Stimulated activated CD8-positive, alpha-beta memory T cell treated with anti-CD3 and anti-CD28 coated beads, Interleukin-4, amount 100 ng/mL, for 4 hours (primary cell): ENCODE measurements around the gene SLC43A3.
"Not testable (repeated sequence)": the region's sequence is repeated elsewhere in the genome, so short reads cannot be mapped to it uniquely, and the experiment has no call there.

ENCODE experiments used
- DNase-seq, 2 donors: peaks; one replicate each; pipeline ENCODE4 v3.0.0-alpha.2; 2020; ENCODE audit warnings: low read depth in 2 of 2, low spot score in 1 of 2

Gene SLC43A3

DNA sequence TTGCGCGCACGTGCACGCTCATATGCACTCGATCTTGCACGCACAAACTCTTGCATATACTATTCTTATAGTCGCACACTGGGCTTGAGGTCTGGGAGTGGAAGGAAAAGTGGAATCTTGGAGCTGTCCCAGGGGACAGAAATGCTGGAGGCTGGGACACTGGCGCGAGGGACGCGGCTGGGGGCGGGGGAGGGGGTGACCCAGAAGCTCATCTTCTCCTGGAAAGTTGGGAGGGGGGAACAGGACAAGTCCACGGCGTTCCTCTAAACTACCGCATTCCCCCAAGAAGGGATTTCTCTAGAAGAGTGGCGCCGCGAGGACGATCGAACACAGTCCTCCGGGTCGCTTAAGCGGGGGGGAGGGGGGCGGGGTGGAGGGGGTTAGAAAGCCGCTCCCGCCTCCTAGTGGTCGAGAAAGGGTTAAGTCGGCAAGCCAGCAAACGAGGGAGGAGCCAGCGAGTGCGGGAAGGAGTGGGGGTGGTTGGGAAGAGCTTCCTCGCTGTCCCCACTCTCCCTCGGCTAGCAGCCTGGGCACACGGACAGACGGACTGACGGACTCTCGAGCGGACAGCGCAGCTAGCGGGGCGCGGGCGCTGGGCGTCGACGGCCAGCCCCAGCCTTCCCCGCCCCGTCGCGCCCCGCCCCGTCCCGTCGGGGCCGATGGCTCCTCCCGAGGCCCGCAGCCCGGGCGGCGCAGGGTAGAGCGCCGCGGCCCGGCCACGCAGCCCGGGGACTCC is 33.3 kb upstream of the SLC43A3 start, which contains the start of gene RTN4RL2:
Gene RTN4RL2 (plus strand): TSS at position 507 of the 736 bp plus-strand sequence. CDS start 338 bp downstream, outside the sequence.
- DNase-seq = no peak

DNA sequence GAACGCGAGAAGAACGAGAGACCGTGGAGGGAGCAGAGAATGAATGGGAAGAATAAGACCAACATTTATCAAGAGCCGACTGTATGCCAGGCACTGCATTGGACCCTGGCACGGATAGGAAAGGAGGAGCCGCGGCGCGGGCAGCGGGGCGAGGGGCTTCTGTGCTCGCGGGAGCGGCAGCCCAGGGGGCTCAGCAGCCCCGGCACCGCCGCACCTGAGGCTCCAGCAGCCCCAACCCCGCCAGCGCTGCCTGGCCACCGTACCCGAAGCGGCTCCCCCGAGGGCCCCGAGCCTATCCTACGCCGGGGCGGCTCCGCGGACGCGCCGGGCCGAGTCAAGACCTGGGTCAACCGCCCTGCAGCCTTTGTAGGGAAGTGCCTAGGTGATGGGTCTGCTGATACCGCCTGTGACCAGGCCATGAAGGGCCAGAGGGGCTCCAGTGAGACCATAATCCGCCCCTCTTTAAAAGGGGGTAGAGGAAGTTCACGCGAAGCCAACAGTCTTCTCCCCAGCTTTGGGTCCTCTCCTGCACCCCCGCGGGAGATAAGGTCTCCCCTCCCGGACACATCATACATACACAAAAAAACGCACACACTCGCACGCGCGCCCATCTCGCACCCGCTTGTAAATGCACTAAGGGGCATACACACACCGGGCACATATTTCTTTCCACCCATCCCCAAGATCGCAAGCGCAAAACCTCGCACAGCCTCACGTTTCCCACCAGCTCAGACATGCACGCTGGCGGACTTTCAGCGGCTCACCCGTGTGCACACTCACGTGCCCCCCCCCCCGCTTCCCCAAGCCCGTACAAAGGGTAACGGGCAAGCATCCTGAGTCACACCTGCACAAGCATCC is 32.5 kb upstream of the SLC43A3 start:
- no peak for DNase-seq

DNA sequence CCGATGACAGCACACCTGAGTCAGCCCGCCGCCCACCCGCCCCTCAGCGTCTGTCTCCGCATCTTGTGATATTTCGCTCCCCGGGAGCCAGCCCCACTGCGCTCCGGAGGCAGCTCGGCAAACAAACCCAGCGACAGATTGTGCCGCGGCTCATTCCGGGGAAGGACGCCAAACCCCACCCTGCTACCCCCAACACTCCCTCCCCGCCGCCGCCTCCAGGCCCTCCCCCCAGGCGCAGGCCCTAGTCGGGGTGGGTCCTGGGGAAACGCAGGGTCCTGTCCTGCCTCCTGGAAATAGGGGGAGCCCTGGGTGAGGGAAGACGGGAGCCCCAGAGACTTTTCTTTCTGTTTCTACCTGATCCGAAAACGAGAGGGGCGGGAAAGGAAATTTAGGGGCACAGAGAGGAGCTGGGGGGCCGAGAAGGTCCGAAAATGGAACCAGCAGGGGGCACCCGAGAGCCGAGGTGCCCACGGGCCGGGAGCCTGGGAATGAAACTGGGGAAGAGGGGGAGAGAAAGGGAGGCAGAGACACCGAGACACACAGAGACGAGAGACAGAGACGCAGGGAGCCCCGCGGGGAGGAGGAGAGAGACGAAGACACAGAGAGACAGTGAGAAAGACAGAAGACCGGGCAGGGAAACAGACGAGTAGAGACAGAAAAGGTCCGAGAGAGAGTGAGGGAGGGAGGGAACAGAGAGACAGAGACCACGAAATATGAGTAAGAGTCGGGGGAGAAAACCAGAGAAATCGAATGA is 31.7 kb upstream of the SLC43A3 start:
- DNase-seq = peak; percentile 54 to 60

DNA sequence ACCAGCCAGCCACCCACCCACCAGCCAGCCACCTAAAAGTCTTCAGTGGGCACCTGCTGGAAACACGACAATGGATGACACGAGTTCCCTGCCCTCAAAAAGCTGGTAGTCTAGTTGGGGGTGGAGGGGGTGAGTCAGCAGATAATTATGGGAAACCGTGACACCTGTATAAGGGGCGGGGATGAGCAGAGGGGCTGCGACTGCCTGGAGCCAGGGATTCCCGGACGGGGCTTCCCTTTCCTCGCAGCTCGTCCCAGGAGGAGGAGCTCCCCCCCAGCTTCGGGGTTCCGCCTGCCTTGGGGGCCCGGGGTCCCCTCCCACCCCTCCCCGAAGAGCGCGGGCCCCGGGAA is 31.1 kb upstream of the SLC43A3 start:
- DNase-seq = peak in 1 of 2 donors; percentile 32

DNA sequence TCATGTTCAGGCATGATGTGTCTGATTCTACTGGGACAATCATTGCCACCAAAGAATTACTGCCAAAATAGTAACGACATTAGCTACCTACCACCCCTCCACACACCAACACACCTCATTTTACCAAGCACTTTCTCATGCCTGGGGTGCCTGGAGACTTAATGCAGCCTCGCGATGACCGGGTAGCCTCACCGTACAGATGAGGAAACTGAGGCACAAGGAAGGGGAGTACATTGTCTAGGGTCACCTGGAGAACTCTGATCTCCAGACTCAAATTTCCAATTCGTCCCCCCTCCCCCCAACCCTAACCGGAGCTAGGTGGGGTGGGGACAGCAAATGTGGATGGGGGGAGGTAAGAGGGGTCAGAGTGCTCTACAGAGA is 30.7 kb upstream of the SLC43A3 start:
- no peak for DNase-seq

DNA sequence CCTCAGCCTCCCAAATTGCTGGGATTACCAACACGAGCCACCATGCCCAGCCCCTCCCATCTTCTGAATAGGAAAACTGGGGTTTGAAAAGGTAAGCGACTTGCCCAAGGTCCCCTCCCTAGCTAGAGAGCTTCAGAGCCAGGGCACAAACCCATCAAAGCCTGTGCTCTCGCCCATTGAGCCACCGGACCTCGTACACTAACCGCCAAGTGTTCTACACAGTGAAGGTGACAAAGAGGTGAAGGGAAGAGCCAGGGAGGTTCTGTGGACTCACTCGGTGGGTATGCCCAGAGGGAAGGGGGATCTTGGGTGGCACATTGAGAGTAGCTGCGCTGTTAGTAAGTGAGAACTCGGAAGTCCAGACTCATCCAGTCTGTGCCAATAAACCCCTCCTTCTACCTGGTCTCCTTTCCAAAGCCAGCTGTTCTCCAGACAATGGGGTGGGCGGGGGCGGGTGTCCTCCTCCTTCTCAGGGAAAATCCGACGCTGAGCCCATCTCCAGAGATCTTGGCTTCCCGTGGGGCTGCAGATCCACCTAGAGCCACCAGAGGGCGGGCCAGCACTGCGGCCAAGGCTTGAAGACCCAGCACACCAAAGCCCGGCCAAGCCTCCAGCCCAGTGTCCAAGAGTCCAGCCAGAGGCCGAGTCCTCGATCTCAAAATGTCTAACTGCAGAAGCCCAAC is 30.2 kb upstream of the SLC43A3 start:
- peak; percentile 44 to 46 for DNase-seq

DNA sequence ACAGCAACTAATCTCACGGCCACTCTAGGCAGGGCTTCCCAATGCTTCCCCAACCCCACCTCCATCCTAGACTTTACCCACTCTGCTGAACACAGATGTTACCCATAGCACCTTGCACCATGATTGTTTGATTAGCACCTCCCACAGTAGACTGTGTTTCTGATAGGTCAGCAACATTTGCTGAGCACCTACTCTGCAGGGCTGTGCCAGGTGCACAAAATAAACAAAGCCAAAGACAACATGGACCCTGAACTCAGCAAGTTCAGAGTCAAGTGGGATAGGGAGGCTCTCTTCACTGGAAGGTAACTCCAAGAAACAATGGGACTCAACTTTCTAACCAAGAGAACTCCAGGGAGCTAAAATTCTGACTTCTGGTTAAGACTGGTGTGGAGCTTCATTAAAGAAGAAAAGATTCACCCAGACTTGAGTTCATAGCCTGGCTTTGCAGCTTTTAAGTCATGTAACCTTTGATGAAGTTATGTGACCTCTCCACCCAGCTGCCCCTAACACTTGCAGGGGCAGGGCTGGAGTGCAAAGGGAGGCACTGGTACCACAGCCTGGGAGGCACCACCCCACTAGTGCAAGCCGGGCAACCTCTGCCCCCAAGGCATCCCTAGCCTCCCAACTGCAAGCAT is 26.7 kb upstream of the SLC43A3 start:
- DNase-seq = no peak

DNA sequence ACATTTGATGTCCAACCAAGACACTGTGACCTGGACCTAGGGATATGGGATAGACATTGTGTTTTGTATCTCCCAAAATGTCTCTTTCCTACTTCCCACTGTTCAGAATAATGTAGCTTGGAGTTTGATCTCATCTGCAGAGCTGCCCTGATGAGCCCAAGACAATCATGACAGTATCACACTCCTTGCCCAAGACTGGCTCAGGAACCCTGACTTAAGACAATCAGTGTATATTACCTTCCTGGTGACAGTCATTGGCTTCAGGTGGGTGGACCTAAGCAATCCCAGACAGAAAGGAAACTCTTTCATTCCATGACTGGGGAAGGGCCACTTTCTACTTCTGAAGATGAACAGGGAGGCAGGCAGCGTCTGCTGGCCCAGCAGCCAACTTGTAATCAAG is 19.1 kb upstream of the SLC43A3 start:
- no peak for DNase-seq

DNA sequence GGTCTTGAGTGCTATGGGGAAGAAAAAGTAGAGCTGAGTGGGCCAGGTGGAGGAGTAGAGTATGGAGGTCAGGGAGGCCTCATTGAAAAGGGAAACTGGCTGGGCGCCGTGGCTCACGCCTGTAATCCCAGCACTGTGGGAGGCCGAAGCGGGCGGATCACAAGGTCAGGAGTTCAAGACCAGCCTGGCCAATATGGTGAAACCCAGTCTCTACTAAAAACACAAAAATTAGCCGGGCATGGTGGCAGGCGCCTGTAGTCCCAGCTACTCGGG is 18.1 kb upstream of the SLC43A3 start:
- DNase-seq = not testable (repeated sequence)

DNA sequence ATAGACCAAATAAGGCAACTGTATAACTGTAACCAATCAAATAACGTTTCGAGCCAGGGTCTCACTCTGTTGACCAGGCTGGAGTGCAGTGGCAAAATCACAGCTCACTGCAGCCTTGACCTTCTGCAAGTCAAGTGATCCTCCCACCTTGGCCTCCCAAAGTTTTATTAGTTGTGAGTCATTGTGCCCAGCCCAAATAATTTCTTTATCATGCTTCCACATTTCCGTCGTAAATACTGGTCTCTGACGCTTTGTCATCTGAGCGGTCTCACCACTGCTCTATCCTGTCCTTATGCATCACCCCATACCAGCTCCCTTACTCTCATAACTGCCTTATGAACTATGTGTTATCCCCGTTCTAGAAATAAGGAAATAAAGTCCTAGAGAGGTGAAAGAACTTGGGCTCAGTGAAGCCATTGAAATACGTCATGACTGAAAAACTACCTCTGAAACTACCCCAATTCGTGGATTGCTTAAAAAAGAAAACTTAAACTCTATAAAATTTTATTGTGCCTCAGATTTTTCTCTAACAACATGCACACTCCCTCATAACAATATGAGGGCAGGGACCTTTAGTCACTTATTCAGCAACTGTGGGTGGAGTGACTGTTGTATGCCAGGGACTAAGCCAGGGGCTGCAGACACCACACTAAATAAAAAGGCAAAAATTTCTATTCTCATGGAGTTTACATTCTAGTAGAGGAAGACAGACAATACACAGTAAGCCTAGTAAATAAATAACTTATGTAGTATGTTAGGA is 17.6 kb upstream of the SLC43A3 start:
- no peak for DNase-seq

DNA sequence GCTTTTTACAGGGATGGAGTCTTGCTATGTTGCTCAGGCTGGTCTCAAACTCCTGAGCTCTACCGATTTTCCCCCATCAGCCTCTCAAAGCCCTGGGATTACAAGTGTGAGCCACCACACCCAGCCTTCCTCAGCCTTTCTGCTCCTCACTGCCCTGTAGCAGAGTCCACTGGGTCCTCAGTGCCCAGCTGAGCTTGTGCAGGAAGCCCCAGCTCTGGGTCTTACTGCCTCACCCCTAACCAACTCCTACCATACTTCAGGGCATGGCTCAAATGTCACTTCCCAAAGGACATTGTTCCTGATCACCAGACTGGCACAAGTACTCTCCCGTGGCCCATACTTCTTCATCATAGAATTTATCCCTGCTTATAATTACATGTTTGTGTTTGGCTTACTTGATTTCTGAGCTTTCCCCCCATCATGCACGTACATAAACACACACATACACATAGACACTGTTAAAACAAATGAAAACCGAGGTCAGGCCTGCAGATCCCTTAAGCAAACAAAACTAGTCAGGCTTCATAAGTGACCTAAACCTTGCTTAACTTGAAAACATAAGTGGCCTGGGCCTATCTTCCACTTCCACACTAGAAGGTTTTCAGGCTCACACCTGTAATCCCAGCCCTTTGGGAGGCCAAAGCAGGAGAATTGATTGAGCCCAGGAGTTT is 14.0 kb upstream of the SLC43A3 start:
- no peak for DNase-seq

DNA sequence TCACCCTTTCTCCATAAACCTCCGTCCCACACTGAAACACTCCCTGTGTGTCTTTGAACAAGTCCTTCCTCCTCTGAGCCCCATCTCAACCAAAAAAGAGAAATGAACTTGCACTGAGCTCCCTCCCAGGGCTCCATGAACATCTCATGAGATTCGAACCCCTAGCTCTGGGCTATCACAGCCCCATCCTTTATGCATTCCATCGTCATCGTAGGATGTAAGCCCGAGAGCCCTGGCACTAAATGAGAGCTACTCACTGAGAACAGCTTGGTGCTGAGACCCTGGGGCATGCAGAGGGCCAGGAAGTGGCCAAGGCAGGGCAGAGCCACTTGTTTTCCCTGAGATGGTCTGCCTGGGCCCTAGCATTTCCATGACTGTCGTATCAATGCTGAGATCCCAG is 12.9 kb upstream of the SLC43A3 start:
- no peak for DNase-seq

DNA sequence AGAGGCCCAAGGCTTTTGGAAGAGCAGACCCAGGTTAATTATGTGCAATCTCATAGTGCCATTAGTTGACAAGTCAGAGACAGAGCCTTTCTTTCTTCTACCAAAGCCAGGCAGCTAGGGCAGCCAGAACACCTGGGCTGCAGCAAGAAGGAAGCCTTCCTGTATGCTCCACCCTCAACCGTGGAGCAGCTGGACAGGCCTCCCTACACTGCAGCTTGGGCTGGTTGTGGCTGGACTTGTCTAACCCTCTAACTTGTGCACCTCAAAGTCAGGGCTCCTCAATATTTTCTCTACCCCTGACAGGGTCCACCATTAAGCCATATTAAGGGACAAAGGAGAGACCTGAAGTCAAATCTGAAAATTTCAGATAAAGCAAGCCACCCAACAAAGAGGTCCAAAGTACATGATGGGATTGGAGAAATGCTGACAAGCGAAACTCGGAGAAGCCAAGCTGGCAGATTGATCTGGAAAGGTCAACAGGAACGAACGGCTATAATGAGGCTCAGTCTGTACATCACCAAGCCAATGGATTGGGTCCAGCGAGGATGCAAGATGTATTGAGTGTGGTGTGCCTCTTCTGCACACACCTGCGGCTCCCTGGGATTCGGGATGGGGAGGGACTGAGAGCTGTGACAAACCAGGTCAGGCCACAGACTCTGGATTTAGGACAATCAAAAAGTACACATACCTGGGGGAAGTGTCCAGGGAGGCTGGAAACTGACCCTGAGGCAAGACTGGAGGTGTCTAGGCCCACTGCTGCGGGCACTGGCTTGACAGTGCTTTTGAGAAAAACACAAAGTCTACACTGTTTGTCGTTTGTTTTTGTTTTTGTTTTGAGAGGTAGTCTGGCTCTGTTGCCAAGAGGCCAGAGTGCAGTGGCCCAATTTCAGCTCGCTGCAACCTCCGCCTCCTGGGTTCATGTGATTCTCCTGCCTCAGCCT is 11.7 kb upstream of the SLC43A3 start:
- DNase-seq = no peak

DNA sequence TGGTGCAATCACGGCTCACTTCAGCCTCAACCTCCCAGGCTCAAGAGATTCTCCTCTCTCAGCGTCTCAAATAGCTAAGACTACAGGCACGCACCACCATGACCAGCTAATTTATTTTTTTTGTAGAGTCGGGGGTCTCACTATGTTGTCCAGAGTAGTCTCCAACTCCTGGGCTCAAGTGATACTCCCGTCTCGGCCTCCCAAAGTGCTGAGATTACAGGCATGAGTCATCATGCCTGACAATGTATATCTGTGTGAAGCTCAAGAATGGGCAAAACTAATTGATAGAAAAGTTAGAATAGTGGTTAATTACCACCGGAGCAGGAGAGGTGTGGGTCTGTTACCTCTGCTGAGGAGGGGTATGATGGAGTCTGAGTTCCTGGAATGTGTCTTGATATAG is 9.1 kb upstream of the SLC43A3 start:
- DNase-seq = no peak

DNA sequence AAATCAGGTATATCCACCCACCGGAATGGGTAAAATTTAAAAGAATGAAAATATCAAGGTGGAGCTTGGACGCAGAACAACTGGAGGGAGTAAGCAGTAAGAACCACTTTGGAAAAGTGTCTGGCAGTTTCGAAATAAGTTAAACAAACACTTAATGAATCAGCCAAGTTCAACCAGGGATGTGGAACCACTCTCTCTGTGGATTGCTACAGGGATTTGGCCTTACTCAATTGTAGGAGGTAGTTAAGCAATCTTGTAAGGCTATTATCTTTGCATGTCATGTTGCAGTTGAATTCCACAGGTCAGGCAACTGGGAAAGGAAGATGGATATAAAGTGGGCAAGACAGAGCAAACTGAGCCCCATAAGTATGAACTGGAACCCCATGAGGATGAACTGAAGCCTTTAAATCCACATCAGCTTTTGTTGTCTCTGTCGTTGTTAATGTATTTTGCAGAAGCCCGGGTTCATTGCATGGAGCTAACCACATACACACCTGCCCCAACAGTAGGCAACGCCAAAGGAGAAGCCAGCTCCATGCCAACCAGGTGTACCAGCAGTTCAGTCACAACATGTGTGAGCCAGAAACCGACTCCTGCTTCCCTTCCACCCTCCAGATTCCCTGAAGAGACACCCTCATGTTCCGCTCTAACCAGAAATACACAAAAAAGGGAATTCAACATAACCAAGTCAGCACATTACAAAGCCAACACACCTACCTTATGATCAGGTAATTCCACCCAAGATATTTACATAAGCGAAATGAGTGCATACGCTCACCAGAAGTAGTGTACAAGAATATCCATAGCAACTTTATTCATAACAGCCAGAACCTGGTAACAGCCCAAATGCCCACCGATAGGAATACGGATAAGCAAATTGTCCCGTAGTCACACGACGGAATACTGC is 8.0 kb upstream of the SLC43A3 start:
- no peak for DNase-seq

DNA sequence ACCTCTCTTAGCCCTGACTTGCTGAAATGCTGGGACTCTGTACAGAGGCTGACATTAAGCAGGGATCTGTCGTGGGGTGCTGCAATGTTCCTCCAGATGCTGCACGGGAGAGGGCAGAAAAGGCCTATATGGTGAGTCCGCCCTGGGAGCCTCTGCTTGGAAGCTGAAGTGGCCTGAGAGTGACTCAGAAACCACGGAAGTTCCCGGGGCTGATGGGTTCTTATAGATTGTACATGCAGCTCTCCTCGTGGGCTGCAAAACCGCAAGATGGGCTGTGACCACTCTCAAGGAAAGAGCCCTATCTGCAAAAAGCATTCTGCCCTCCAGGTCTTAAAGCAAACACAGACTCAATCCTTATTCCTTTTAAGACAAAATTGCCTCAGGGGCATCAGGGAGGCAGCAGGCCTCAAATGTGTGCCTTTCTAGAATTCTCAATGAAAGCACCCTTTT is 5.8 kb upstream of the SLC43A3 start:
- no peak for DNase-seq

DNA sequence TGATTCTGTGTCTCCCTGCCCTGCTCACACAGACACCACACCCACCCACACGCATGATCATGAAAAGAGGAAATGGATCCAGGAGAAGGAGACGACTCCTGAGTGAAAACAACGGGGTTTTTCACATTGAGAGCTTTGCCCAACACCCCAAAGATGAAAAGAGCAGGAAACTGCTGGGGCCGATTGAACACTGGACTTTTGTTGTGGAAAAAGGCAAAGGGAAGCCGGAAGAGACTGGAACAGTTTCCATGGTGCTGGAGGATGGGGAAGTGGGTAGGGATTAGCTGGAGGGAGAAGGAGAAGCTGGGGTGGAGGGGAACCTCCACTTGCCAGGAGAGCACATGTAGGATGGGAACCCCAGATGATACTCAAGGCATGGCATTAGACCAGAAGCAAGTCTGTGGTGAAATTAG is 5.2 kb upstream of the SLC43A3 start:
- DNase-seq = no peak
